ENCODE data around the gene TEX261.
"Not testable (repeated sequence)": the region's sequence is repeated elsewhere in the genome, so short reads cannot be mapped to it uniquely, and the experiment has no call there.

Gene TEX261

GRCh38 chr2:70999931-71000330 is 5.3 kb upstream of the TEX261 start:
- not testable (repeated sequence) for FAIRE-seq

GRCh38 chr2:70999362-70999761 is 4.7 kb upstream of the TEX261 start:
- FAIRE-seq, result no peak

- not testable (repeated sequence) for FAIRE-seq
These were observed 4.2 kb upstream of the TEX261 start for GRCh38 chr2:70998885-70999284.

- FAIRE-seq, result no peak
These were observed 705 bp upstream of the TEX261 start for GRCh38 chr2:70995426-70995729.

GRCh38 chr2:70994009-70994698 is 519 bp downstream of the TEX261 start:
- no peak for FAIRE-seq

GRCh38 chr2:70992945-70993853 is 1.5 kb downstream of the TEX261 start:
- no peak for FAIRE-seq

- FAIRE-seq, result no peak
These were observed 2.9 kb downstream of the TEX261 start for GRCh38 chr2:70991742-70992141.

GRCh38 chr2:70991142-70991541 is 3.5 kb downstream of the TEX261 start:
- FAIRE-seq, result no peak

- no peak for FAIRE-seq
These were observed 4.5 kb downstream of the TEX261 start for GRCh38 chr2:70990216-70990615.

GRCh38 chr2:70988726-70989648 is 5.7 kb downstream of the TEX261 start:
- FAIRE-seq, result no peak

- no peak for FAIRE-seq
These were observed 6.5 kb downstream of the TEX261 start for GRCh38 chr2:70988151-70988550.

GRCh38 chr2:70987386-70987785 is 7.3 kb downstream of the TEX261 start:
- FAIRE-seq, result no peak

GRCh38 chr2:70986499-70987189 is 8.0 kb downstream of the TEX261 start:
- FAIRE-seq, result no peak

GRCh38 chr2:70985956-70986355 is 8.7 kb downstream of the TEX261 start:
- FAIRE-seq, result no peak

GRCh38 chr2:70985283-70985688 is 9.4 kb downstream of the TEX261 start:
- no peak for FAIRE-seq

- no peak for FAIRE-seq
These were observed 9.9 kb downstream of the TEX261 start for GRCh38 chr2:70984576-70985282.

GRCh38 chr2:70984228-70984575 is 10.5 kb downstream of the TEX261 start:
- FAIRE-seq, result no peak

GRCh38 chr2:70983506-70984227 is 11.0 kb downstream of the TEX261 start:
- no peak for FAIRE-seq

GRCh38 chr2:70982971-70983370 is 11.7 kb downstream of the TEX261 start:
- no peak for FAIRE-seq

- FAIRE-seq, result no peak
These were observed 12.5 kb downstream of the TEX261 start for GRCh38 chr2:70981866-70982810.
